Activated gamma-delta T cell treated with Interleukin-2 at 50 U/mL for 16 hours (primary cell): ENCODE data around the gene NDUFAF2.

ENCODE experiments used
- DNase-seq: peaks from one replicate; pipeline ENCODE4 v3.0.0-alpha.2; 2020

The NDUFAF2 gene

DNA sequence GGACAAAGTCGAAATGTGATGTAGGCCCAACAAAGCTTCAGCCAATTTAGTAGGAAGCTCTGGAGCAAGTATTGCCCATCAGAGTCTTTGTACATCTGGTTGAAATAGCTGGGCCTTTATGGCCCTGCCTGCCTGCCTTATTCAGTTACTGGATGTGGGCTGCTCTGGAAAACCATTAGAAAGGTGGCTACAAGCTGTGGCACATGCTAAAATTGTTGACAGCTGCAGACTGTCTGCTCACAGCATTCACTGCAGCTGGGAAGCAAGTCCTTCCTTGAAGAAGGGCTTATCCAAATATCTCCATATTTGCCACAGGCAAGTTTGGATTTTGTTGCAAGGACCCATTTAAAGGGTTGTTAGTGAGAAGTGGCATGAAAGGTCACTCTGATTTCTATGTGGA, 192.8 kb downstream of the NDUFAF2 start:
- no peak for DNase-seq

- DNase-seq = no peak
These were observed 194.3 kb downstream of the NDUFAF2 start for GRCh38 chr5:61139094-61139873.

DNA sequence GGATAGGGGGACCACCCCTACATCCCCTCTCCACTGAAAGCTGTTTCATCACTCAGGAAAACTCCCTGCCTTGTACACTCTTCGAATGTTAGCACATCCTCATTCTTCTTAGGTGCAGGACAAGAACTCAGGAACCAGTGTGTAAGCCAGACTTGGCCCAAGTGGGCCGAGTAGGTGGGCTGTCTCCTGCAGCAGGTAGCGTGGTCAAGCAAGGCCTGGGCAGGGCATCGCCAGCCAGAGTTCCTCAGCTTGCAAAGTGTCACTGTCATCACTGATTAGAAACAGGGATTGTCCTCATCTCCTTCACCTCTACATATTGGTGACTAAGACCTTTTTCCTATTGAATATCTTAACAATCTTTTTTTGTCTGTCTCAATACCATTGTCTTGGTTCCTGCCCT, 194.9 kb downstream of the NDUFAF2 start:
- DNase-seq = no peak

- DNase-seq = no peak
These were observed 196.8 kb downstream of the NDUFAF2 start for GRCh38 chr5:61141801-61142200.

DNA sequence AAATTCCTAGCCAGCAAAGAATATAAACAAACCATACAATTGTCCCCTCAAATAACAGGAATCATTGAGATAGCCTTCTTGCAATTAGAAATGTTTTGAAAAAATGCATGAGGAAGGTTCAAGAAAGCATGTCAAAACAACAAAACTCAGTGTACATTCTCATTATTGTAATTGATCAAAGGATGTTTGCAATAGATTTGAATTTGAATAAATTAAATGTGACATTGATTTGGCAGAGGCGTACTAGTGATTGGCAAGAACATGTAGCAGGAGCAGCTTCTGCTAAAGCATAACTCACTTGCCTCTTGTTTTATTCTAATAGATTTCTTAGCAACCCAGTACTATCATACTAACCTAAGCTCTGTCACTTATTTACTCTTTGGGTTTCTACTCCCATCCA, 197.4 kb downstream of the NDUFAF2 start:
- DNase-seq = no peak

- no peak for DNase-seq
These were observed 197.8 kb downstream of the NDUFAF2 start for GRCh38 chr5:61142811-61143210.

GRCh38 chr5:61148515-61148914, 203.5 kb downstream of the NDUFAF2 start:
- DNase-seq = no peak

- DNase-seq = no peak
These were observed 206.9 kb downstream of the NDUFAF2 start for GRCh38 chr5:61151893-61152292.

- no peak for DNase-seq
These were observed 214.1 kb downstream of the NDUFAF2 start for GRCh38 chr5:61159070-61159469.

DNA sequence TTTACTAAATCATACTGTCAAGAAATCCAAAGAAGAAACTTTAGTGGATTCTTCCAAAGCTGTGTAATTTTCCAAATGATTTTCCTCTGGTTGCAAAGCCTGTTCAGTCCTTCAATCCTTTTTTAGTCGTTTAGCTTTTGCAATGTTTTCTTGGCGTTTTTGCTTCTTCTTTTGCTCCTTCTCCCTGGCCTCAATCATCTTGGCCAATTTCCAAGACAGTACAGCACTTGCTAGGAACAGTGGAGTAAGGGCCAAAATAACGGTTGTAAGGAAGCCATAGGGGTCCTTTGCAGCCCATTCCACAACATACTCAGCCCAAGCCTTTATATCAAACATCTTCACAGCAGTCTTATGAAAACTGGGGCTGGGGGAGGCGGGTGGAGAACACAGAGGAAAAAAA, 214.8 kb downstream of the NDUFAF2 start:
- no peak for DNase-seq

GRCh38 chr5:61160497-61160896, 215.5 kb downstream of the NDUFAF2 start:
- no peak for DNase-seq

DNA sequence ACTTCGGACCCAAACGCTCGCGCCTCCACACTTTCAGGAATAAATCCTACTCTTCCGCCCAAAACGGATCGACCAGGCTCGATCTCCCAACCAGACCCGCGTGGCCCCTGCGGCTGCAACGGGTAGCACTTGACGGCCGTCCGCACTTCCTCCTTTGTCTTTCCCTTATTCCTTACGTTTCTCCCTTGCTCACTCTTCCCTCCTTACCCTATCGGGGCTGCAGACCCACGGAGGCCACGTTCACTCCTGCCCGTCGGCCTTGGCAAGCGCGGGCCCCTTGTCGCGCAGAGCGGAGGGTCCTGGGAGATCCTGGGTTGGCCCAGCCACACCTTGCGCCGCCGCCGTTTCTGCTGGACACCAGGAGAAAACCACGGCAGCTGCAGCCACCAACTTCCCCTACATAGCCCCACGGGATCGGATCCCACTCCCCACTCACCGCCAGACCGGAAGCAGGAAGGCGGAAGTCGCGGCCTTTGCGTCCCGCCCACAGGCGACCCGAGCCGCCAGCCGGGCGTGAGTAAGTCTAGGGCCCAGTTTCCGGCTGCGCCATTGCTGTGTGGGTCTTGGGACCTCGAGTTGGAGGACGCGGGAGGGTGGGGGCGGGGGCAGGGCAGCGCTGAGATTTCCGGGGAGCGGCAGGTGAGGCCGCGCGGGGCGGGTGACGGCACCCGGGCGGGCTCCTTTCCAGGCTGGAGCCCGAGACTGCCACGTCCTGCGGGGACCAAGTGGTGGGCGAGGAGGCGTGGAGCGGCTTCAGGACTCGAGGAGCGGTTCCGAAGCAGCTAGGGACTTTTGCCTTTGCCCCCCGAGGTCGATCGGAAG, 217.2 kb downstream of the NDUFAF2 start, which contains the start of gene SMIM15:
TSS of gene SMIM15 (minus strand) at position 459 of the 822 bp plus-strand sequence. CDS start 2,297 bp downstream, outside the sequence.
- peak; percentile 75 for DNase-seq

DNA sequence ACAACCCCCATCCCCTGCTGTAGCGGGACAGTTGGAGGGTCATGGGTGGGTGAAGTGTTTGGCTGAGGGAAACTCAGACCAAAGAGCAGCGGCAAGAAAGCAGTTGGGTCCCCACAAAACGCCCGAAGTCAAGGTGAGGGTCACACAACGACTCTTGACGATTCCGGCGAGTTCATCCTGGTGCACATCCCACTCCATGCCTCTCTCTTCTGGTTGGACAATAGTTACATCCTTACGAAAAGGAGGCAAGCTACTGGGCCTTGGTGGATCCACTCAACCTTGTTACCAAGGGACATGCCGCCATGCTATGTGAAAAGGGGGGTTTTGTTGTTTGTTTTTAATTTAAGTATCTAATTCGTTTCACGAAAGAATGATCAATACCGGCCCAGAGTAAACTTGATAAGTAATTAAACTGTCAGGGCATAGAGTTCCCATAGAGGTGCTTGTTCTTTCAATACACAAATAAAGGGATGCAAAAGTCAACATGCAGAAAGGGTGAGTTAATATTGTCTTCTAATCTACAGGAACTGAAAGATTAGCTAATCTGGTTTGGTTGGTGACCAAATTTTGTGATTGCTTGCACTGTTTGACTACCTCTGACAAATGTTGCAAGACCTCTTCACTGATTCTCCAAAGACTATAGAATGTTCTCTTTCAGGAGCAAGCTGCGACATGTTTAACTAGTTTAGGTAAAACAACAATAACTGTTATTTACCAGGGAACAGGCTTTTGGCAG, 218.0 kb downstream of the NDUFAF2 start:
- no peak for DNase-seq

GRCh38 chr5:61163905-61164304, 218.9 kb downstream of the NDUFAF2 start:
- no peak for DNase-seq

DNA sequence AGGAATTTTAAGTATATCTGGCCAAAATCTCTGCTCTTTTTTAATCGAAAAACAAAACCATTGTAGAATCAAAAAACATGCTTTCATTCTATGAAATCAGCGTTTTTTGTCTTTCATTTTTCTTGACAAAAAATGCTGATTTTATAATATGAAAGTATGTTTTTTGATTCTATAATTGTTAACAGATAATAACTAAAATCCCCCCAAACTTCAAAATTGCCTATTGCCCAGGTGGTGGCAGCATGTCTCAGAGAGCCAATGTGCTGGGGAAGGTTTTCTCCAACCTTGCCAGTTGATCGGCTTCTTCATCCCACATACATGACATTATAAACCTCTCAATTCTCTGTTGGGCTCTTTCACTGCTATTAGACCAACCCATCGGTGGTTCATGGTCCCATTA, 222.4 kb downstream of the NDUFAF2 start:
- no peak for DNase-seq

DNA sequence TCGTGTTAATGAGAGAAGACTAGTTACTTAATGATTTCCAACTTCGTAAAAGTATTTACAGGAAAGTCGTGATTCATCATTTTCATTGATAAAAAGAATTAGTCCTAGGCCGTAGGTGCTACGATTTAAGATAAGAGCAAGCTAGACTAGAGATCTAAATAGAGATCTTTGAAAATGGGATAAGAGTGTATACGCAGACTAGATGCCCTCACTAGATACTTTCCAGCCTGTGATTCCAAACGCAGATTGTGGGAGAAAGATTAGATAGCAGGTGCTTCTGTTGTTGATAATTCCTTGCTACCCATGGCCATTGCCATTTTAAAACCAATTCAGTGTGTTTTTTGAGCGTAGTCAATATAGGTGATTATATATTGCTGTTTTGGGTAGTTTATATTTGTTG, 223.9 kb downstream of the NDUFAF2 start:
- DNase-seq = no peak

DNA sequence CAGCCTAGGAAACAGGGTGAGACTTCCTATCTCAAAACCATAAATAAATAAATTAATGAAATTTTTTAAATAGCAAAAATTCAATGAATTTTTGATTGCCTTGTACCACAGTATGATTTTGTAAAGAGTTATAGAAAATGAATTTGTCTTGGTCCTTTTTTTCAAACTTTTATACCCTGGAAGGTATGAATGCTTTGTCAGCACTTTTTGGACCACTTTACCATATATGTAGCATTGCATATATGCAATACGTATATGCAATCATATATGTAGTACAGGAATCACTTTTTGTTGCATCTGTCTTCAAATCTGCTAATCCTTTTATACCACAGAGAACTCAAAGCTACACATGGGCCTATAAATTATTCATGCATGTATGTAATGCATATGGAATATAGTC, 226.5 kb downstream of the NDUFAF2 start:
- DNase-seq = no peak

GRCh38 chr5:61176631-61177030, 231.6 kb downstream of the NDUFAF2 start:
- DNase-seq = no peak

DNA sequence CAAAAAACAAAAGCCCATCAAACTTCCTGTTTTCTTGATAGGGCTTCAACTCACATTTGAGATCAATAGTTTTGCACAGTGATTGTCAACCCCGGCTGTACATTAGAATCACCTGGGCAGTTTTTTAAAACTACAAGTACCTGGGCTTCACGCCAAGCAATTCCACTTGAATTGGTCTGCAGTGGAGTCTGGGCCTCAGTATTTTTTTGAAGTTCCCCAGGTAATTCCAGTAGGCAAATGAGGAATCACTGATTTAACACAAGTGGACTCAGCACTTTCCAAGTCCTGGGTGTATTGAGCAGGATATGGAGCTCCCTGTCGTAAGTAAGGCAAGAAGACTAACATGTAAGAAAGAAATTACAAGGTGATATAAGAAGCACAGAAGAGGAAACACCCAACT, 232.1 kb downstream of the NDUFAF2 start:
- DNase-seq = no peak

DNA sequence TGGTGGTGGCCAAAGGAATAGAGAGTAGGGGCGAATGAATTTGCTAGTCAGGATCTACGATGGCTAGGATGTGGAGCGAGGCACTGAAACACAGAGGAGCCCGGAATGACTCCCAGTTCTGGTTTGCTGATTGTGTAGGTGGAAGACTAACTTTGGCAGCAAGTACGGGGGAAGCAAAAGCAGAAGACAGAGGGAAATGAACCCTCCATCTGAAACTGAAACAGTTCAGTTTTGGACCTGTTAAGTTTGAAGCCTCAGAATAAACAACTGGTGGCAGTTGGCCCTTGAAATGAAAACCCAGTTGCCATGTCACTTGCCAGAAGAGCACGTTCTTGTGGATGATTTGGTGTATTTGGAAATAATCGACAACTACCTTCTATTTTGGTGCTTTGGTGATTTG, 232.7 kb downstream of the NDUFAF2 start:
- no peak for DNase-seq

DNA sequence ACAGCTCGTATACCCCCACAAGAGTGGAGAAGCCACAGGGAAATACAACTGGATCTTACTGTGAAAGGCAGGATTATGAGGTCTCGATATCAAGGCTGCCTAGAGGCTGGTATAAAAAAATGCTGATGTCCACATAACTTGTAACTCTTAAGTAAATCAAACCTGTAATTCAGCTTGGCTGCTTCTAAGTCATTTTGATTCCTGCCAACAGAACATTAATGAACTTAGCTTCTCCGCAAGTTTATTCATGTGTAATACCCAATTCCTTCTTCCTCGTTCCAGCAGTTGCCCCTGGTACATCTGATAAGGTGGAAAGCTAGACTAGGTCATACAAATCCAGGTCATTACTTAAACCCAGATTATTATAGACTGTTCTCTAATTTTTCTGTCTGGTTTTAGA, 233.7 kb downstream of the NDUFAF2 start:
- no peak for DNase-seq

- DNase-seq = no peak
These were observed 235.9 kb downstream of the NDUFAF2 start for GRCh38 chr5:61180886-61181285.

GRCh38 chr5:61182449-61182848, 237.4 kb downstream of the NDUFAF2 start:
- DNase-seq = no peak

GRCh38 chr5:61183538-61183937, 238.5 kb downstream of the NDUFAF2 start:
- DNase-seq = no peak
